Activated CD4-positive, alpha-beta T cell treated with anti-CD3 and anti-CD28 coated beads, Interleukin-2, amount 50 U/mL, for 4 hours (primary cell): ENCODE measurements around the gene PAGE4.
A peak's percentile ranks its signal among the peaks of the same experiment; 100 is the strongest.

Source experiments
- DNase-seq, 2 experiments: peaks; one replicate each; pipeline ENCODE4 v3.0.0-alpha.2; 2020

Gene PAGE4

DNA sequence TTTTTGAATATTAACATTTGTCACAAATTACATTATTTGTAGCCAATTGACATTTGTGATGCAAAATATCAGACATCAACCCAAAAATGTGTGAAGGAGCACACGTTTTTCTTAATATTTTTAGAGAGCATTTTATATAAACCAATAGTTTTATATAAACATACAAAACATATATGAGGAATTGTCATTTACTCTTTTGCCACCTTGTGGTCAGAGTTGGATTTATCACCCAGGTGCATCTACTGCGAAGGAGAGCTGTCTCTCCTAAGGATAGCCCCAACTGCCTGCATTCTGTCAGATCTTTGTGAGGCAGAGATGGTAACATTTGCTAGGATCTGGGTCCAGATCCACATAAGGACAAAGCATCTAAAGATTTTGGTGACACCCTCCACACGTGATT lies 47.6 kb downstream of the PAGE4 start:
- DNase-seq = no peak

DNA sequence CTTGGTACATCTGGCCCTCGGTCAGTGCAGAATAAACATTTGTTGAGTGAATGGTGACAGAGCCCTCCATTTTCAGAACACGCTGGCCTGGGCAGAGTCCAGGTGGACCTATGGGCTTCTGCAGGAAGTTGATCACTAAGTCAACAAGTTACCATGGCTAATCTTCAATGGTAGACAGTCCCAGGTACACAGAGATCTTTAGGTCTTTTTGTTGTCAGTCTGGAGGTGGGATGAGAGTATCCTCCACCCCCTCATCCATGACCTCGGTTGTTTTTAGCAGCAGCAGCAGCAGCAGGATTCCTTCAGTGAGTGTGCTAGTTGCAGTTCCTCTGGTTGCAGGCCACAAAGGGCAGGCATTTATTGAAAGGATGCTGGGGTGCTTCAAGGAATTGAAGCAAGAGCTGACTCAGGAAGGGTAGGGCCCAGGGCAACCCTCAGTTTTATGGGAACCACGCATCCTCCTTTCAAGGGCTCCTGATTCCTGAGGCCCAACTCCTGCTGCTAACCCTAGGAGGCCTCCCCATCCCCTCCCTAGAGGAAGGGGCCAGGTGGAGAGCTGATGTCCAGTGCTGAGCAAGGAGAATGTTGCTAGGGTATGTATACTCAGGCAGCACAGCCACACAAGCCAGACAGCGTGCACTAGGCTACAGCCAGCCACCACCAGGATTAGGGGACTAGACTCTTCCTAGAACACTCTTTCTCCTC lies 48.4 kb downstream of the PAGE4 start:
- DNase-seq = no peak

DNA sequence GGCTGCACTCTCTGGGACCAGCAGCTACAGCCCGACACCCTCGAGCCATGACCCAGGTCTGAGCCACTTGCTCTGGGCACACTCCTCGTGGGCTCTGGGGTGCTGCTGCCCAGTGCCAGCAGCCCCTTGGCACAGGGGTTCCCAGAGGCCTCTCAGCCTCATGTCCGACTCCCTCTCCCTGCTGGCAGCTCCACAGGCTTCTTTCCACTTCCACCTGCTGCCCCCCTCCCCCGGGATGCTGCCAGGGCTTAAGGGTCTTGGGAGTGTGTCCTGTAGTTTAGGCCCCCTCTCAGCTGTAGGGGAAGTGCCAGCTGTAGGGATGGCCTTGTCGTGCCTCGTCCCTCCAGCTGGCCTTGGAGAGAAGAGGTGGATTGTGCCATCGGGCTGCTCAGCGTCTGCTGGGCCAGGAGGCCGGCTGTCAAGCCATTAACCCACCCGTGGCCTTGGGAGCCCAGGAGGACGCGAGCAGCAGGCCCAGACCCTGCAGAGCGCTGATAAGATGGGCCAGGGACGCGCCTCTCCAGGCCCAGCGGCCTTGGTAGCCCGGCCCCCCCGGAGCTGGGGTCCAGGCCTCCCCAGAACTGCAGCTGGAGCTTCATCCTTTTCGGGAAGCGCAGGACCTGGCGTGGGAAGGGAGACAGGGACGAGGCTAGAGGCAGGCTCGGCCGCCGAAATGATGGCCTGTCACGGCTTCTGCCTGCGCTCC lies 49.2 kb downstream of the PAGE4 start:
- DNase-seq = no peak

DNA sequence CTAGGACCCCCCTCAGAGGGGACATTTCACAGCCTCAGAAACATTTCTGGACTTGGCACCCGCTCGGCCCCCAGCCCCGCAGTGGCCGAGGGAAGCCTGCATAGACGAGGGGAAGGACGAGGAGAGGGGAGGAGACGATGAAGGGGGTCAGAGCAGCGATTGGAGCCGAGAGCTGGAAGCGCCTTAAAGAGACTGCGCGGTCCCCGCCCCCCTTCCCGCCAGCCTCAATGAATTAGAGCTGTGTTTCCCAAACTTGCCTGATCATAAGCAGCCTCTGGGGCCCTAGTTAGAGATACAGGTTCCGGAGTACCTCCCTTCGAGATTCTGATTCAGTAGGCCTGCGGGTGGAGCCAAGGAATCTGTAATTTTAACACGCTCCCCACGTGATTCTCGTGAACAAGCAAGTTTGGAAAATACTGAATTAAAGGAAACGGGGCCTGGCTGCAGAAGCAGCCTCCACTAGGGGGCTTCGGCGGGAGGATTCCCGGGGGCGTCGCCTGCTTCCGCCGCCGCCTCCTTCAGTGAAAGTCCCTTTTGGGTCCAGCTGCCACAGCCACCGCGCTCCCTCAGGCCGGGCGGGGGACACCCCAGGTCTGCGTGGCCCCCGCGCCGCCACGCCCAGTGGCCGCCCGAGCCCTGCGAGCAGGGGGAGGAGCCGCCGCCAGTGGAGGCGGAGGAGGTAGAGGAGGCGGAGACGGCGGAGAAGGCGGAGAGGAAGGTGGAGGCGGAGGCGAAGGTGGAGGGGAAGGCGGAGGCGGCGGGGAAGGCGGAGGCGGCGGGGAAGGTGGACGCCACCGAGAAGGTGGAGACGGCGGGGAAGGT lies 49.9 kb downstream of the PAGE4 start, which contains the start of gene USP27X:
Gene USP27X, plus strand, starts transcription at position 651 of the 822 bp plus-strand sequence. CDS start 824 bp downstream, outside the sequence.
- peak; percentile 76 for DNase-seq

DNA sequence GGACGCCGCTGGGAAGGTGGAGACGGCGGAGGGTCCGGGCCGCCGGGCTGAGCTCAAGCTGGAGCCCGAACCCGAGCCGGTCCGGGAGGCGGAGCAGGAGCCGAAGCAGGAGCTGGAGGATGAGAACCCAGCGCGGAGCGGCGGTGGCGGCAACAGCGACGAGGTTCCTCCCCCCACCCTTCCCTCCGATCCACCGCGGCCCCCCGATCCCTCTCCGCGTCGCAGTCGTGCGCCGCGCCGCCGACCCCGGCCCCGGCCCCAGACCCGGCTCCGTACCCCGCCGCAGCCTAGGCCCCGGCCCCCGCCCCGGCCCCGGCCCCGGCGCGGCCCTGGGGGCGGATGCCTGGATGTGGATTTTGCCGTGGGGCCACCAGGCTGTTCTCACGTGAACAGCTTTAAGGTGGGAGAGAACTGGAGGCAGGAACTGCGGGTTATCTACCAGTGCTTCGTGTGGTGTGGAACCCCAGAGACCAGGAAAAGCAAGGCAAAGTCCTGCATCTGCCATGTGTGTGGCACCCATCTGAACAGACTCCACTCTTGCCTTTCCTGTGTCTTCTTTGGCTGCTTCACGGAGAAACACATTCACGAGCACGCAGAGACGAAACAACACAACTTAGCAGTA lies 50.7 kb downstream of the PAGE4 start:
- DNase-seq = no peak

DNA sequence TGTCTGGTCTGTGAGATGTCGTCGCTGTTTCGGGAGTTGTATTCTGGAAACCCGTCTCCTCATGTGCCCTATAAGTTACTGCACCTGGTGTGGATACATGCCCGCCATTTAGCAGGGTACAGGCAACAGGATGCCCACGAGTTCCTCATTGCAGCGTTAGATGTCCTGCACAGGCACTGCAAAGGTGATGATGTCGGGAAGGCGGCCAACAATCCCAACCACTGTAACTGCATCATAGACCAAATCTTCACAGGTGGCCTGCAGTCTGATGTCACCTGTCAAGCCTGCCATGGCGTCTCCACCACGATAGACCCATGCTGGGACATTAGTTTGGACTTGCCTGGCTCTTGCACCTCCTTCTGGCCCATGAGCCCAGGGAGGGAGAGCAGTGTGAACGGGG lies 51.6 kb downstream of the PAGE4 start:
- no peak for DNase-seq
